Measurements from ENCODE around the gene WDFY4.

- TF ChIP-seq RAD21 (conservative IDR thresholded peaks at IDR 0.05) (no peak), EP300 (conservative IDR thresholded peaks at IDR 0.05; ENCODE audit: poor library complexity, severe bottlenecking) (no peak), CTCF (IDR thresholded peaks at IDR 0.05; ENCODE audit: poor library complexity, severe bottlenecking) (no peak), REST (IDR thresholded peaks at IDR 0.05; ENCODE audit: borderline replicate concordance) (no peak), POLR2AphosphoS5 (IDR thresholded peaks at IDR 0.05) (no peak)
These were observed 80.4 kb downstream of the WDFY4 start for GRCh38 chr10:48765039-48765438.
